ENCODE measurements around the gene GDPD5. TPM values are rescaled to one million over a fixed set of nuclear protein-coding genes. Genes with fewer than 3 reads are reported as not detected.
A peak's percentile ranks its signal among the peaks of the same experiment; 100 is the strongest.

The GDPD5 gene
- total and polyA plus RNA-seq, 9 donors: 12.8 to 33.2 (median 20.7) TPM

GRCh38 chr11:75558939-75559843 lies 33.5 kb upstream of the GDPD5 start:
- Histone ChIP-seq H3K4me1 (ENCODE audit: control insufficient read depth, insufficient read depth, low read length) (peaks cover 75% of the 10 kb centered on the region), H3K9me3 (replicated peaks; ENCODE audit: control insufficient read depth, low read depth, low read length) (no peaks in the 10 kb centered on the region), H3K4me3 (ENCODE audit: low read length) (peak overlapping the region; percentile 2), H3K27me3 (ENCODE audit: control insufficient read depth, insufficient read depth, low read length) (no peaks in the 10 kb centered on the region), H3K36me3 (ENCODE audit: control insufficient read depth, insufficient read depth, low read length) (peaks cover 7% of the 10 kb centered on the region), H3K27ac (ENCODE audit: low read length) (peak overlapping the region; percentile 92)
- WGBS (ENCODE audit: insufficient coverage): 8% methylated on average over 2 of the region's 8 CpGs
- DNase-seq: peak; percentile 95

- Histone ChIP-seq H3K27ac (ENCODE audit: low read length) (peak overlapping the region; percentile 92), H3K9me3 (replicated peaks; ENCODE audit: control insufficient read depth, low read depth, low read length) (no peaks in the 10 kb centered on the region), H3K36me3 (ENCODE audit: control insufficient read depth, insufficient read depth, low read length) (no peaks in the 10 kb centered on the region), H3K27me3 (ENCODE audit: control insufficient read depth, insufficient read depth, low read length) (no peaks in the 10 kb centered on the region), H3K4me1 (ENCODE audit: control insufficient read depth, insufficient read depth, low read length) (peaks cover 78% of the 10 kb centered on the region), H3K4me3 (ENCODE audit: low read length) (no peak overlapping the region)
- 13% methylated on average over 3 of the region's 17 CpGs for WGBS (ENCODE audit: insufficient coverage)
- peak; percentile 96 for DNase-seq
These were observed 32.1 kb upstream of the GDPD5 start for GRCh38 chr11:75557666-75558494.

- H3K4me1 ChIP-seq (ENCODE audit: control insufficient read depth, insufficient read depth, low read length): peaks cover 72% of the 10 kb centered on the region
- peak; percentile 68 for DNase-seq
- H3K4me3 ChIP-seq (ENCODE audit: low read length): no peak overlapping the region
- WGBS (ENCODE audit: insufficient coverage): 20% methylated on average over 3 of the region's 3 CpGs
- no peaks in the 10 kb centered on the region for H3K36me3 ChIP-seq (ENCODE audit: control insufficient read depth, insufficient read depth, low read length)
- H3K27ac ChIP-seq (ENCODE audit: low read length): peak overlapping the region; percentile 21
- no peaks in the 10 kb centered on the region for H3K9me3 ChIP-seq (replicated peaks; ENCODE audit: control insufficient read depth, low read depth, low read length)
- no peaks in the 10 kb centered on the region for H3K27me3 ChIP-seq (ENCODE audit: control insufficient read depth, insufficient read depth, low read length)
These were observed 30.5 kb upstream of the GDPD5 start for GRCh38 chr11:75556275-75556674.

- Histone ChIP-seq H3K4me3 (ENCODE audit: low read length) (peak overlapping the region; percentile 25), H3K36me3 (ENCODE audit: control insufficient read depth, insufficient read depth, low read length) (no peaks in the 10 kb centered on the region), H3K4me1 (ENCODE audit: control insufficient read depth, insufficient read depth, low read length) (peaks cover 62% of the 10 kb centered on the region), H3K27me3 (ENCODE audit: control insufficient read depth, insufficient read depth, low read length) (no peaks in the 10 kb centered on the region), H3K9me3 (replicated peaks; ENCODE audit: control insufficient read depth, low read depth, low read length) (no peaks in the 10 kb centered on the region), H3K27ac (ENCODE audit: low read length) (peak overlapping the region; percentile 97)
- no peak for DNase-seq
- 68% methylated on average over 11 of the region's 12 CpGs for WGBS (ENCODE audit: insufficient coverage)
These were observed 29.5 kb upstream of the GDPD5 start for GRCh38 chr11:75555079-75555811.

GRCh38 chr11:75554258-75555022 lies 28.7 kb upstream of the GDPD5 start:
- Histone ChIP-seq H3K36me3 (ENCODE audit: control insufficient read depth, insufficient read depth, low read length) (no peaks in the 10 kb centered on the region), H3K27me3 (ENCODE audit: control insufficient read depth, insufficient read depth, low read length) (no peaks in the 10 kb centered on the region), H3K27ac (ENCODE audit: low read length) (peak overlapping the region; percentile 97), H3K9me3 (replicated peaks; ENCODE audit: control insufficient read depth, low read depth, low read length) (no peaks in the 10 kb centered on the region), H3K4me1 (ENCODE audit: control insufficient read depth, insufficient read depth, low read length) (peaks cover 56% of the 10 kb centered on the region), H3K4me3 (ENCODE audit: low read length) (peak overlapping the region; percentile 25)
- 13% methylated on average over 18 of the region's 21 CpGs for WGBS (ENCODE audit: insufficient coverage)
- DNase-seq: peak; percentile 100

GRCh38 chr11:75553889-75554257 lies 28.1 kb upstream of the GDPD5 start:
- Histone ChIP-seq H3K4me1 (ENCODE audit: control insufficient read depth, insufficient read depth, low read length) (peaks cover 50% of the 10 kb centered on the region), H3K9me3 (replicated peaks; ENCODE audit: control insufficient read depth, low read depth, low read length) (no peaks in the 10 kb centered on the region), H3K27me3 (ENCODE audit: control insufficient read depth, insufficient read depth, low read length) (no peaks in the 10 kb centered on the region), H3K4me3 (ENCODE audit: low read length) (no peak overlapping the region), H3K36me3 (ENCODE audit: control insufficient read depth, insufficient read depth, low read length) (no peaks in the 10 kb centered on the region), H3K27ac (ENCODE audit: low read length) (peak overlapping the region; percentile 97)
- DNase-seq: no peak
- no CpG with 5 or more reads among the region's 1 CpG for WGBS (ENCODE audit: insufficient coverage)

- DNase-seq: no peak
- no peaks in the 10 kb centered on the region for H3K9me3 ChIP-seq (replicated peaks; ENCODE audit: control insufficient read depth, low read depth, low read length)
- peak overlapping the region; percentile 97 for H3K27ac ChIP-seq (ENCODE audit: low read length)
- H3K36me3 ChIP-seq (ENCODE audit: control insufficient read depth, insufficient read depth, low read length): no peaks in the 10 kb centered on the region
- H3K4me3 ChIP-seq (ENCODE audit: low read length): no peak overlapping the region
- peaks cover 46% of the 10 kb centered on the region for H3K4me1 ChIP-seq (ENCODE audit: control insufficient read depth, insufficient read depth, low read length)
- no peaks in the 10 kb centered on the region for H3K27me3 ChIP-seq (ENCODE audit: control insufficient read depth, insufficient read depth, low read length)
- 74% methylated on average over 4 of the region's 6 CpGs for WGBS (ENCODE audit: insufficient coverage)
These were observed 27.4 kb upstream of the GDPD5 start for GRCh38 chr11:75553182-75553581.

- no peaks in the 10 kb centered on the region for H3K27me3 ChIP-seq (ENCODE audit: control insufficient read depth, insufficient read depth, low read length)
- no peak overlapping the region for H3K4me3 ChIP-seq (ENCODE audit: low read length)
- H3K4me1 ChIP-seq (ENCODE audit: control insufficient read depth, insufficient read depth, low read length): peaks cover 25% of the 10 kb centered on the region
- no peaks in the 10 kb centered on the region for H3K36me3 ChIP-seq (ENCODE audit: control insufficient read depth, insufficient read depth, low read length)
- no peak overlapping the region for H3K27ac ChIP-seq (ENCODE audit: low read length)
- no peak for DNase-seq
- H3K9me3 ChIP-seq (replicated peaks; ENCODE audit: control insufficient read depth, low read depth, low read length): no peaks in the 10 kb centered on the region
- WGBS (ENCODE audit: insufficient coverage): 92% methylated on average over 2 of the region's 5 CpGs
These were observed 23.7 kb upstream of the GDPD5 start for GRCh38 chr11:75549370-75549958.

GRCh38 chr11:75548595-75549272 lies 23.0 kb upstream of the GDPD5 start:
- Histone ChIP-seq H3K27ac (ENCODE audit: low read length) (no peak overlapping the region), H3K36me3 (ENCODE audit: control insufficient read depth, insufficient read depth, low read length) (no peaks in the 10 kb centered on the region), H3K27me3 (ENCODE audit: control insufficient read depth, insufficient read depth, low read length) (no peaks in the 10 kb centered on the region), H3K9me3 (replicated peaks; ENCODE audit: control insufficient read depth, low read depth, low read length) (no peaks in the 10 kb centered on the region), H3K4me1 (ENCODE audit: control insufficient read depth, insufficient read depth, low read length) (peaks cover 19% of the 10 kb centered on the region), H3K4me3 (ENCODE audit: low read length) (no peak overlapping the region)
- no peak for DNase-seq
- 95% methylated on average over 6 of the region's 8 CpGs for WGBS (ENCODE audit: insufficient coverage)
